ENCODE data around the gene NR2C2. TPM values are rescaled to one million over a fixed set of nuclear protein-coding genes. Genes with fewer than 3 reads are reported as not detected.
"Not testable (repeated sequence)": the region's sequence is repeated elsewhere in the genome, so short reads cannot be mapped to it uniquely, and the experiment has no call there.

Gene NR2C2
- 10 to 100 TPM; 49.5 to 51.1 TPM for total RNA-seq

DNA sequence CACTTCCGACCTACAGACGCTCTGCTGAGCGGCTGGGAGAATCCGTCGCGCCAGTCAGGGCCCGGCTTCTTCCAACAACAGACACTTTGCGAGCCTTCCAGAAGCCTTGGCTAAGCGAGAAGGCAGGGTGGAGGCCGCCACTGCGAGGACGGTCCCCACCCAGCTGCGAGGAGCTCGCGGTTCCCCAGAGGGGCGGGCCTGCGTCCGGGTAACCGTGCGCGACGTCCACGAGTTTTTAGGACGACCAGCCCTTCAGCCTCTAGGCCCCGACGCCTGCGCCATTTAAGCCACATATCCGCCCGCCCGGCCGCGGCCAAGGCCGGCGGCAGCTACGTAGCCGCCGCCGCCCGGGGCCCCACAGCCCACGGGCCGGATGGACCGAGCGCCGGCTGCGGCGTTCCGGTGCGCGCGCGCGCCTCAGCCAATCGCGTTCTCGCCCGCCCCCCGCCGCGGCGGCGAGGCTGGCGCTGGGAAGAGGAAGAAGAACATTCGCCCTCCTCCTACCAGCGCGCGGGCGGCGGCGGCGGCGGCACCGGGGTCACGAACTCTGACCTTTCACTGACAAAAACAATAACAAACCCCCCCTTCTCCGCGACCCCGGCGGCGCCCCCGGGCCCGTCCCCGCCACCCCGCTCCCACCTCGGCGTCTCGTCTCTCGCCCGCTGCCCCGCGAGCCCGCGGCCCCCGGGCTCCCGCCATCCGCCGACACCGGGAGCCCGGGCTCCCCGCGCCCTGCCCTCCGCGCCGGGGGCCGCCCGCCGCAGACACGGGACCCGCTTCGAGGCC lies at the start of gene NR2C2:
Gene NR2C2, plus strand, starts transcription at position 484 of the 786 bp plus-strand sequence. CDS start 56,332 bp downstream, outside the sequence.
- CTCF ChIA-PET, result interaction anchor here (0.7 to 1.4 kb wide), 3 partner anchors 26 to 144 kb away, joined by 3 to 5 read pairs (median 5); no protein-coding TSS in a partner anchor
- POLR2A ChIA-PET, result interaction anchor here (0.5 to 1.6 kb wide), 3 partner anchors 117 to 292 kb away, joined by 3 to 7 read pairs (median 3); partner anchors contain the start of genes CAPN7 and MRPS25
- peak; percentile 91 for DNase-seq
- Mint-ChIP-seq H3K4me3 (peak within 1 kb of the TSS; percentile 96), H3K9me3 (no peaks in the 10 kb centered on the region), H3K36me3 (peaks cover 19% of the 10 kb centered on the region), H3K27ac (peak within 1 kb of the TSS; percentile 99), H3K4me1 (ENCODE audit: low read depth) (peaks cover 46% of the 10 kb centered on the region), H3K27me3 (no peaks in the 10 kb centered on the region)
- intact Hi-C loops (cut with micrococcal nuclease), result loop anchor here (5.0 to 10.0 kb wide), 4 partner anchors 260 to 770 kb away; partner anchors contain the start of genes CAPN7, LSM3, SLC6A6 and XPC

- H3K27me3 Mint-ChIP-seq, result peaks cover 5% of the 10 kb centered on the region
- ChIA-PET POLR2A (no interaction called here), CTCF (no interaction called here)
- peaks cover 4% of the 10 kb centered on the region for H3K4me1 Mint-ChIP-seq (ENCODE audit: low read depth)
- DNase-seq, result no peak
- H3K9me3 Mint-ChIP-seq, result no peaks in the 10 kb centered on the region
- H3K4me3 Mint-ChIP-seq, result no peak overlapping the region
- no peak overlapping the region for H3K27ac Mint-ChIP-seq
- intact Hi-C loops (cut with micrococcal nuclease), result no loop called here
- H3K36me3 Mint-ChIP-seq, result no peaks in the 10 kb centered on the region
These were observed 48.5 kb upstream of the NR2C2 start for GRCh38 chr3:14898929-14899328.

GRCh38 chr3:14899993-14900618 lies 47.3 kb upstream of the NR2C2 start:
- DNase-seq, result no peak
- peaks cover 2% of the 10 kb centered on the region for H3K9me3 Mint-ChIP-seq
- H3K36me3 Mint-ChIP-seq, result peaks cover under 1% of the 10 kb centered on the region
- peaks cover 7% of the 10 kb centered on the region for H3K27me3 Mint-ChIP-seq
- H3K4me1 Mint-ChIP-seq (ENCODE audit: low read depth), result peaks cover 4% of the 10 kb centered on the region
- H3K4me3 Mint-ChIP-seq, result no peak overlapping the region
- POLR2A ChIA-PET, result no interaction called here
- H3K27ac Mint-ChIP-seq, result no peak overlapping the region
- intact Hi-C loops (cut with micrococcal nuclease), result loop anchor here (10.0 kb wide), 1 partner anchor 45 kb away; no protein-coding TSS in a partner anchor
- CTCF ChIA-PET, result no interaction called here

GRCh38 chr3:14900881-14901873 lies 46.2 kb upstream of the NR2C2 start:
- H3K27ac Mint-ChIP-seq, result no peak overlapping the region
- peaks cover 11% of the 10 kb centered on the region for H3K27me3 Mint-ChIP-seq
- H3K4me3 Mint-ChIP-seq, result no peak overlapping the region
- intact Hi-C loops (cut with micrococcal nuclease), result loop anchor here (10.0 kb wide), 1 partner anchor 46 kb away; no protein-coding TSS in a partner anchor
- CTCF ChIA-PET, result no interaction called here
- peaks cover 4% of the 10 kb centered on the region for H3K4me1 Mint-ChIP-seq (ENCODE audit: low read depth)
- POLR2A ChIA-PET, result no interaction called here
- peaks cover 6% of the 10 kb centered on the region for H3K36me3 Mint-ChIP-seq
- peaks cover 12% of the 10 kb centered on the region for H3K9me3 Mint-ChIP-seq
- no peak for DNase-seq

GRCh38 chr3:14902719-14903118 lies 44.7 kb upstream of the NR2C2 start:
- H3K27me3 Mint-ChIP-seq, result peaks cover 11% of the 10 kb centered on the region
- no peak for DNase-seq
- intact Hi-C loops (cut with micrococcal nuclease), result loop anchor here (10.0 kb wide), 1 partner anchor 48 kb away; no protein-coding TSS in a partner anchor
- CTCF ChIA-PET, result no interaction called here
- peaks cover 4% of the 10 kb centered on the region for H3K4me1 Mint-ChIP-seq (ENCODE audit: low read depth)
- no peak overlapping the region for H3K27ac Mint-ChIP-seq
- POLR2A ChIA-PET, result no interaction called here
- H3K36me3 Mint-ChIP-seq, result peaks cover 6% of the 10 kb centered on the region
- H3K4me3 Mint-ChIP-seq, result no peak overlapping the region
- H3K9me3 Mint-ChIP-seq, result peaks cover 15% of the 10 kb centered on the region

DNA sequence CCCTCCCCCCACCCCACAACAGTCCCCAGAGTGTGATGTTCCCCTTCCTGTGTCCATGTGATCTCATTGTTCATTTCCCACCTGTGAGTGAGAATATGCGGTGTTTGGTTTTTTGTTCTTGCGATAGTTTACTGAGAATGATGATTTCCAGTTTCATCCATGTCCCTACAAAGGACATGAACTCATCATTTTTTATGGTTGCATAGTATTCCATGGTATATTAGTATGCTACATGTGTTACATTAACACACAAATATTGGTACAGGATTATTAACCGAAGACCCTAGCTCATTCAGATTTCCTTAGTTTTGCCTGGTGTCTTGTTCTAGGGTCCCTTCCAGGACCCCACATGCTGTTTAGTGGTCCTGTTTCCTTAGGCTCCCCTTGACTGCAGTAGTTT lies 43.9 kb upstream of the NR2C2 start:
- H3K4me1 Mint-ChIP-seq (ENCODE audit: low read depth); H3K27ac Mint-ChIP-seq; CTCF ChIA-PET; POLR2A ChIA-PET; H3K4me3 Mint-ChIP-seq; H3K36me3 Mint-ChIP-seq; DNase-seq: not testable (repeated sequence)
- Mint-ChIP-seq H3K9me3 (peaks cover 15% of the 10 kb centered on the region), H3K27me3 (peaks cover 10% of the 10 kb centered on the region)
- intact Hi-C loops (cut with micrococcal nuclease), result loop anchor here (10.0 kb wide), 1 partner anchor 49 kb away; no protein-coding TSS in a partner anchor

DNA sequence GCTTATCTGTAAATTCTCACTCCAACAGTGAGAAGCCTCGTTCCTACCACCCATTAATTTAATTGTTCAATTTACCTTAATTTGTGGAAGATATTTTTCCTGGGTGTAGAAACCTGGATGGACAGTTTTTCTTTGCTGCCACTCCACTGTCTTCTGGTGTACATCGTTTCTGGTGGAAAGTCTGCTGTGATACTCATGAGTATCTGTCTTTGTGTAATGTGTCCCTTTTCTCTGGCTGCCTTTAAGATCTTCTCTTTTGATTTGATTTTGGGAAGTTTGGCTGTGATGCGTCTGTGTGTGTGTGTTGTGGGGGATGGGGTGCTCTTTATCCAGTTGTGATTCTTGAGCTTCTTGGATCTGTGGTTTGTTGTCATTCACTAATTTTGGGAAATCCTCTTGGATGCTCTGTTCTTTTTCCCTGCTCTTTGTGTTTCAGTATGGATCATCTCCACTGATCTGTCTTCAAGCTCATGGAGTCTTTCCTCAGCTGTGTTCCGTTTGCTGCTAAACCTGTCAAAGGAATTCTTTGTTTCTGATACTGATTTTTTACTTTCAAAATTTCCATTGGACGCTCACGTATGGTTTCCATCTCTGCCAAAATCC lies 42.2 kb upstream of the NR2C2 start:
- no peak for DNase-seq
- intact Hi-C loops (cut with micrococcal nuclease), result loop anchor here (10.0 kb wide), 1 partner anchor 50 kb away; no protein-coding TSS in a partner anchor
- ChIA-PET CTCF (interaction anchor here (1.4 kb wide), 1 partner anchor 16 kb away, joined by 3 read pairs; no protein-coding TSS in a partner anchor), POLR2A (no interaction called here)
- Mint-ChIP-seq H3K27me3 (peaks cover 8% of the 10 kb centered on the region), H3K4me3 (no peak overlapping the region), H3K27ac (no peak overlapping the region), H3K4me1 (ENCODE audit: low read depth) (no peaks in the 10 kb centered on the region), H3K9me3 (peaks cover 15% of the 10 kb centered on the region), H3K36me3 (peaks cover 6% of the 10 kb centered on the region)

DNA sequence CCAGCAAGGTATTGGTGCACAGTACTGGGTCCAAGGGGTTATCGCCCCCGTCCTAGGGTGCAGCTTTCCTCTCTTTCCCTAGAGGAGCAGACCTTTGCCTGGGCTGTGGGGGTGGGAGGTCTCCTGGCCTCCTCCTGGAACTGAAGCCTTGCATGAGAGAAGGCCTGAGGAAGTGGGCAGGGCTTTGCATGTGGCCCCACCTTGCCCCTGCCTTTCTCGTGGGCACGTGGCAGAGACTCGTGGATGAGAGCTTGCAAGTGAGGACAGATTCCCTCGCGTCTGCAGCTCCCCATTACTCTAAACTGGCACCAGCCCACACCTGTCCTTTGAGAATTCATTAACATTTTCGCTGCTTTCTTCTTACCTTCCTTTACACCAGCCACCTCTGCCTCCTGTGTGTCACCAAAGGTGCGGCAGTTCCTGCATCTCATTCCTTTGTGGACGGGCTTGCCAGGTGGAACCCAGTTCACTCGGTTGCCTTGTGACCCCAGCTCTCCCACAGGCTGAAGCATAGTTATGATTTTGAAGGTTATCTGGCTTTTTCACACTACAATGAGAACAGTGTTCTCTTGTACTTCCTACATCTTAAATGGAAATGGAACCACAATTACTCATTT lies 40.9 kb upstream of the NR2C2 start:
- ChIA-PET CTCF (no interaction called here), POLR2A (no interaction called here)
- peaks cover 15% of the 10 kb centered on the region for H3K9me3 Mint-ChIP-seq
- no peak overlapping the region for H3K27ac Mint-ChIP-seq
- H3K4me1 Mint-ChIP-seq (ENCODE audit: low read depth), result no peaks in the 10 kb centered on the region
- no peak overlapping the region for H3K4me3 Mint-ChIP-seq
- intact Hi-C loops (cut with micrococcal nuclease), result loop anchor here (10.0 kb wide), 1 partner anchor 52 kb away; no protein-coding TSS in a partner anchor
- H3K36me3 Mint-ChIP-seq, result peaks cover 6% of the 10 kb centered on the region
- peaks cover 8% of the 10 kb centered on the region for H3K27me3 Mint-ChIP-seq
- no peak for DNase-seq

- no peaks in the 10 kb centered on the region for H3K4me1 Mint-ChIP-seq (ENCODE audit: low read depth)
- DNase-seq, result no peak
- POLR2A ChIA-PET, result no interaction called here
These were observed 40.1 kb upstream of the NR2C2 start for GRCh38 chr3:14907043-14907966.

GRCh38 chr3:14909250-14909649 lies 38.1 kb upstream of the NR2C2 start:
- peaks cover 15% of the 10 kb centered on the region for H3K9me3 Mint-ChIP-seq
- CTCF ChIA-PET, result interaction anchor here (1.2 kb wide), 1 partner anchor 12 kb away, joined by 4 read pairs; no protein-coding TSS in a partner anchor

More at GRCh38 chr3:14907043-14907966, 40.1 kb upstream of the NR2C2 start:
- H3K36me3 Mint-ChIP-seq, result peaks cover 6% of the 10 kb centered on the region
- intact Hi-C loops (cut with micrococcal nuclease), result loop anchor here (10.0 kb wide), 1 partner anchor 53 kb away; no protein-coding TSS in a partner anchor
- no peak overlapping the region for H3K4me3 Mint-ChIP-seq
- peaks cover 8% of the 10 kb centered on the region for H3K27me3 Mint-ChIP-seq
- peaks cover 15% of the 10 kb centered on the region for H3K9me3 Mint-ChIP-seq
- H3K27ac Mint-ChIP-seq, result no peak overlapping the region
- CTCF ChIA-PET, result no interaction called here

More at GRCh38 chr3:14909250-14909649, 38.1 kb upstream of the NR2C2 start:
- intact Hi-C loops (cut with micrococcal nuclease), result loop anchor here (10.0 kb wide), 1 partner anchor 54 kb away; no protein-coding TSS in a partner anchor
- no peaks in the 10 kb centered on the region for H3K4me1 Mint-ChIP-seq (ENCODE audit: low read depth)
- POLR2A ChIA-PET, result no interaction called here
- no peak for DNase-seq
- no peak overlapping the region for H3K27ac Mint-ChIP-seq
- H3K27me3 Mint-ChIP-seq, result peaks cover 8% of the 10 kb centered on the region
- peaks cover 6% of the 10 kb centered on the region for H3K36me3 Mint-ChIP-seq
- no peak overlapping the region for H3K4me3 Mint-ChIP-seq

All from activated CD4-positive, alpha-beta memory T cell treated with anti-CD3 and anti-CD28 coated beads for 36 hours (primary cell).